ENCODE data around the gene TSSC4.

DNA sequence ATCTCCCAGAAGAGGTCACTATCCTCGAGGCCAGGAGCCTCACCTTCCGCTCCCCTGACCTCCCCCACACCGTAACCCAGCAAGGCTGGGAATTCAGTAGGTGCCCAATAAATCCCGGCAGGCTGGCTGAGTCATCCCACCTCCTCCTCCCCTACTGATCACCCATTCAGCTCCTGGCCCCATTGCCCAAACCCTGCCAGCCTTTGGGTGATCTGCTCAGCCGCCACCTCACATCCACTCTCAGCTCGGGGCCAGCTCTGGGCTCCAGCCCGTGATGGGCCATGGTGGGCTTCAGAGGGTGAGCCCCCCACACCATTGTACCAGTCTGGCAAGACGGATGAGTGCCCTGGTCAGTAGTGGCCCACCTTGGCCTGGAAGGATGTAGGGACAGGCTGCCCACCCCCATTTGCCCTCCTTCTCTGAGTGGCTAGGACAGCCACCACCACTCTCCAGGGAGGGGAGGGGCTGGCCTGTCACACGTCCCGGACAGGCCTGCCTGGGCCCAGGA is 35.5 kb downstream of the TSSC4 start:
- no peak for TF ChIP-seq POLR2AphosphoS5 (IDR thresholded peaks at IDR 0.05; ENCODE audit: insufficient read depth in 1 of 2, low read depth in 1 of 2)
- TF ChIP-seq POLR2A (IDR thresholded peaks at IDR 0.05) = no peak
- TF ChIP-seq, protein P1, sequence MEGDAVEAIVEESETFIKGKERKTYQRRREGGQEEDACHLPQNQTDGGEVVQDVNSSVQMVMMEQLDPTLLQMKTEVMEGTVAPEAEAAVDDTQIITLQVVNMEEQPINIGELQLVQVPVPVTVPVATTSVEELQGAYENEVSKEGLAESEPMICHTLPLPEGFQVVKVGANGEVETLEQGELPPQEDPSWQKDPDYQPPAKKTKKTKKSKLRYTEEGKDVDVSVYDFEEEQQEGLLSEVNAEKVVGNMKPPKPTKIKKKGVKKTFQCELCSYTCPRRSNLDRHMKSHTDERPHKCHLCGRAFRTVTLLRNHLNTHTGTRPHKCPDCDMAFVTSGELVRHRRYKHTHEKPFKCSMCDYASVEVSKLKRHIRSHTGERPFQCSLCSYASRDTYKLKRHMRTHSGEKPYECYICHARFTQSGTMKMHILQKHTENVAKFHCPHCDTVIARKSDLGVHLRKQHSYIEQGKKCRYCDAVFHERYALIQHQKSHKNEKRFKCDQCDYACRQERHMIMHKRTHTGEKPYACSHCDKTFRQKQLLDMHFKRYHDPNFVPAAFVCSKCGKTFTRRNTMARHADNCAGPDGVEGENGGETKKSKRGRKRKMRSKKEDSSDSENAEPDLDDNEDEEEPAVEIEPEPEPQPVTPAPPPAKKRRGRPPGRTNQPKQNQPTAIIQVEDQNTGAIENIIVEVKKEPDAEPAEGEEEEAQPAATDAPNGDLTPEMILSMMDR (IDR thresholded peaks at IDR 0.05) = no peak
